Measurements from ENCODE around the gene TMEM229B.

GRCh38 chr14:67486890-67487289, 1.6 kb downstream of the TMEM229B start:
- TF ChIP-seq, protein P1, sequence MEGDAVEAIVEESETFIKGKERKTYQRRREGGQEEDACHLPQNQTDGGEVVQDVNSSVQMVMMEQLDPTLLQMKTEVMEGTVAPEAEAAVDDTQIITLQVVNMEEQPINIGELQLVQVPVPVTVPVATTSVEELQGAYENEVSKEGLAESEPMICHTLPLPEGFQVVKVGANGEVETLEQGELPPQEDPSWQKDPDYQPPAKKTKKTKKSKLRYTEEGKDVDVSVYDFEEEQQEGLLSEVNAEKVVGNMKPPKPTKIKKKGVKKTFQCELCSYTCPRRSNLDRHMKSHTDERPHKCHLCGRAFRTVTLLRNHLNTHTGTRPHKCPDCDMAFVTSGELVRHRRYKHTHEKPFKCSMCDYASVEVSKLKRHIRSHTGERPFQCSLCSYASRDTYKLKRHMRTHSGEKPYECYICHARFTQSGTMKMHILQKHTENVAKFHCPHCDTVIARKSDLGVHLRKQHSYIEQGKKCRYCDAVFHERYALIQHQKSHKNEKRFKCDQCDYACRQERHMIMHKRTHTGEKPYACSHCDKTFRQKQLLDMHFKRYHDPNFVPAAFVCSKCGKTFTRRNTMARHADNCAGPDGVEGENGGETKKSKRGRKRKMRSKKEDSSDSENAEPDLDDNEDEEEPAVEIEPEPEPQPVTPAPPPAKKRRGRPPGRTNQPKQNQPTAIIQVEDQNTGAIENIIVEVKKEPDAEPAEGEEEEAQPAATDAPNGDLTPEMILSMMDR (IDR thresholded peaks at IDR 0.05 in 2 of 3, conservative IDR thresholded peaks at IDR 0.05 in 1 of 3; ENCODE audit: borderline replicate concordance in 1 of 3, insufficient read depth in 1 of 3, low read depth in 2 of 3, low read length in 2 of 3), result no peak
- TF ChIP-seq EZH2 (IDR thresholded peaks at IDR 0.05) (no peak), TCF7L2 (IDR thresholded peaks at IDR 0.05; ENCODE audit: borderline replicate concordance, extremely low read depth, insufficient read depth, insufficient read length) (no peak)

Measured in HCT116 (cell line).